HepG2 (cell line): ENCODE data around the gene LRRC8E. TPM values are rescaled to one million over a fixed set of nuclear protein-coding genes. Genes with fewer than 3 reads are reported as not detected.
A peak's percentile ranks its signal among the peaks of the same experiment; 100 is the strongest.

Experiments
- ATF7-NPFF ChIP-seq: sonication (generic); formaldehyde crosslinking; IDR thresholded peaks from 2 replicates; pipeline ENCODE4 v1.8.1; 2023; ENCODE audit warnings: mild to moderate bottlenecking, low read depth, missing genetic modification reagents, moderate library complexity
- ISX ChIP-seq: sonication (generic); formaldehyde crosslinking; conservative IDR thresholded peaks from 2 replicates; pipeline ENCODE4 v1.5.0; 2020; ENCODE audit warnings: missing genetic modification reagents
- RFXAP ChIP-seq: sonication (generic); formaldehyde crosslinking; IDR thresholded peaks from 2 replicates; pipeline ENCODE4 v1.4.0; 2020; ENCODE audit warnings: missing genetic modification reagents, borderline replicate concordance
- RNF219 ChIP-seq: sonication (generic); formaldehyde crosslinking; IDR thresholded peaks from 2 replicates; pipeline ENCODE4 v1.5.0; 2020; ENCODE audit warnings: mild to moderate bottlenecking, missing genetic modification reagents
- SMC3 ChIP-seq: IDR thresholded peaks from 2 replicates; pipeline ENCODE4 v1.6.1; 2011; ENCODE audit warnings: low read length, improper control_type of control experiment
- SNAPC2 ChIP-seq: sonication (generic); formaldehyde crosslinking; IDR thresholded peaks from 2 replicates; pipeline ENCODE4 v1.8.1; 2022; ENCODE audit warnings: mild to moderate bottlenecking, missing genetic modification reagents
- USF2 ChIP-seq, 2 experiments: sonication (generic) in 1 of 2; formaldehyde crosslinking in 1 of 2; IDR thresholded peaks; 2 replicates each; pipeline versions ENCODE4 v1.5.1 to v1.6.1; 2011 to 2020; ENCODE audit warnings: borderline replicate concordance in 1 of 2, low read depth in 1 of 2, low read length in 1 of 2, mild to moderate bottlenecking in 1 of 2, missing genetic modification reagents in 1 of 2, moderate library complexity in 1 of 2
- XRCC5 ChIP-seq: fragments of 200-400 bp; formaldehyde crosslinking; optimal IDR thresholded peaks from 2 replicates; pipeline ENCODE3; 2017; ENCODE audit warnings: mild to moderate bottlenecking, low read length
- ZBTB2 ChIP-seq: sonication (generic); formaldehyde crosslinking; IDR thresholded peaks from 2 replicates; pipeline ENCODE4 v1.8.0; 2022; ENCODE audit warnings: low read depth, missing genetic modification reagents
- ZBTB38 ChIP-seq: sonication (generic); formaldehyde crosslinking; IDR thresholded peaks from 2 replicates; pipeline ENCODE4 v1.5.1; 2020; ENCODE audit warnings: mild to moderate bottlenecking, missing genetic modification reagents
- ZNF317 ChIP-seq: sonication (generic); formaldehyde crosslinking; IDR thresholded peaks from 2 replicates; pipeline ENCODE4 v1.5.0; 2020; ENCODE audit warnings: mild to moderate bottlenecking, missing genetic modification reagents
- ZNF34 ChIP-seq: sonication (generic); formaldehyde crosslinking; IDR thresholded peaks from 2 replicates; pipeline ENCODE4 v1.4.0; 2020; ENCODE audit warnings: mild to moderate bottlenecking, missing genetic modification reagents, borderline replicate concordance
- ZNF570 ChIP-seq: sonication (generic); formaldehyde crosslinking; IDR thresholded peaks from 2 replicates; pipeline ENCODE4 v1.4.0; 2020; ENCODE audit warnings: mild to moderate bottlenecking, missing genetic modification reagents, borderline replicate concordance
- ZNF589 ChIP-seq: sonication (generic); formaldehyde crosslinking; conservative IDR thresholded peaks from 2 replicates; pipeline ENCODE4 v1.8.0; 2022; ENCODE audit warnings: mild to moderate bottlenecking, moderate library complexity, missing genetic modification reagents
- polyA plus RNA-seq, 8 experiments: library from polyadenylated mRNA; depleted of rRNA in 3 of 8; stranded (reverse) in 7 of 8; unstranded in 1 of 8; fragments of >200 nt; fragmentation: Illumina TruSeq in 4 of 8; extraction: Trizol in 4 of 8; gene quantifications; 2 replicates each; pipeline versions ENCODE4 v1.2.1 to v1.2.3, GENCODE V29; 2011 to 2016; ENCODE audit warnings: low read depth in 4 of 8, missing spikeins in 1 of 8, mixed read lengths in 1 of 8; ENCODE audit not compliant: insufficient read depth in 1 of 8
- total RNA-seq, 5 experiments: library from RNA; depleted of rRNA; stranded (reverse); fragments of >200 nt; fragmentation: Illumina TruSeq; extraction: Trizol; gene quantifications; 2 replicates each; pipeline ENCODE4 v1.2.3, GENCODE V29; 2016; ENCODE audit warnings: low read depth in 1 of 5

Gene LRRC8E
- total and polyA plus RNA-seq, 2 of the 13 experiments (the other 11 are each of a cell fraction or from before 2014, with no cell fraction given) = 8.0 to 10.3 TPM

GRCh38 chr19:7944177-7944761, 56.0 kb downstream of the LRRC8E start (continued):
- TF ChIP-seq RFXAP (CRISPR knock-in tag) (no peak), ZNF570 (no peak), SMC3 (peak; percentile 72), ZBTB38 (CRISPR knock-in tag) (no peak), ZBTB2 (CRISPR knock-in tag) (no peak), ZNF34 (no peak), ZNF317 (CRISPR knock-in tag) (no peak), USF2 (IDR thresholded peaks at IDR 0.05; ENCODE audit: low read depth, low read length) (no peak), USF2 (CRISPR knock-in tag; IDR thresholded peaks at IDR 0.05; ENCODE audit: borderline replicate concordance) (peak; percentile 4; the same call in 1 of the 2 replicates), RNF219 (CRISPR knock-in tag) (0 out of 2 replicates have a peak, but pooled peaks have one; percentile 25), ZNF589 (CRISPR knock-in tag) (no peak), ISX (CRISPR knock-in tag) (no peak), XRCC5 (no peak), ATF7-NPFF (CRISPR knock-in tag) (0 out of 2 replicates have a peak, but pooled peaks have one; percentile 15), SNAPC2 (CRISPR knock-in tag) (no peak)
